ENCODE data around the gene SSBP2.
A peak's percentile ranks its signal among the peaks of the same experiment; 100 is the strongest.

- TF ChIP-seq POLR2A (IDR thresholded peaks at IDR 0.05) (no peak), POLR2AphosphoS5 (IDR thresholded peaks at IDR 0.05) (peak; percentile 24)
- TF ChIP-seq, protein P1, sequence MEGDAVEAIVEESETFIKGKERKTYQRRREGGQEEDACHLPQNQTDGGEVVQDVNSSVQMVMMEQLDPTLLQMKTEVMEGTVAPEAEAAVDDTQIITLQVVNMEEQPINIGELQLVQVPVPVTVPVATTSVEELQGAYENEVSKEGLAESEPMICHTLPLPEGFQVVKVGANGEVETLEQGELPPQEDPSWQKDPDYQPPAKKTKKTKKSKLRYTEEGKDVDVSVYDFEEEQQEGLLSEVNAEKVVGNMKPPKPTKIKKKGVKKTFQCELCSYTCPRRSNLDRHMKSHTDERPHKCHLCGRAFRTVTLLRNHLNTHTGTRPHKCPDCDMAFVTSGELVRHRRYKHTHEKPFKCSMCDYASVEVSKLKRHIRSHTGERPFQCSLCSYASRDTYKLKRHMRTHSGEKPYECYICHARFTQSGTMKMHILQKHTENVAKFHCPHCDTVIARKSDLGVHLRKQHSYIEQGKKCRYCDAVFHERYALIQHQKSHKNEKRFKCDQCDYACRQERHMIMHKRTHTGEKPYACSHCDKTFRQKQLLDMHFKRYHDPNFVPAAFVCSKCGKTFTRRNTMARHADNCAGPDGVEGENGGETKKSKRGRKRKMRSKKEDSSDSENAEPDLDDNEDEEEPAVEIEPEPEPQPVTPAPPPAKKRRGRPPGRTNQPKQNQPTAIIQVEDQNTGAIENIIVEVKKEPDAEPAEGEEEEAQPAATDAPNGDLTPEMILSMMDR (IDR thresholded peaks at IDR 0.05) = no peak
Observed at GRCh38 chr5:81544351-81545018, 206.4 kb downstream of the SSBP2 start.

All from prostate gland (tissue), 2 donors.